ENCODE measurements around the gene SYNC.

Gene SYNC

DNA sequence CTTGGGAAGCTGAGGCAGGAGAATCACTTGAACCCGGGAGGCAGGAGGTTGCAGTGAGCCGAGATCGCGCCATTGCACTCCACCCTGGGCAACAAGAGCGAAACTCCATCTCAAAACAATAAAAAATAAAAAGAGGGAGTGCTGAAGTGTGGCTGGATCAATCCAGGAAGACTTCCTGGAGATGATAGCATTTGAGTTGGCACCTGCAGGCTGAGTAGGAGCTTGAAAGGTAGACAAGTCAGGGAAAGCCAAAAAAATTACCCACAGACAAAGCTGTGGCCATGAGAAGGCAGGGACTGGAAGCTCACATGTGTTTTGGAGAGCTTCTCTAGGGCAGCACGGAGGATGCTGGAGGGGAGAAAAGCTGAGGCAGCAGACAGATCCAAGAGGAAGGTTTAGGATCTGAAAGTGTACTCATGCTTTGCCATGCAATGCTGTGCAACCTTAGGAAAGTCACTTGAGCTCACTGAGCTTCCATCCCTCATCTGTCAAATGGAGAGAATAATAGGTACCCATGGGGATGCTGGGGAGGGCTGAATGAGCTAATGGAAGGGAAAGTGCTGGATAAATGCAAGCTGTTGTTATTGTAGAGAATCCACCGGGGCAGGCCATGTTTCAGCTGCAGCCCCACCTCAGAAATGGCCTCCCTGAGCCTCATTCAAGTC, 26.0 kb upstream of the SYNC start:
- in situ Hi-C loops (cut with HindIII; ENCODE audit: low pct_ligation_motif_present, low sequenced_read_pairs), result no loop called here
- no peak for TF ChIP-seq CTCF (IDR thresholded peaks at IDR 0.05; ENCODE audit: low read depth, low read length, missing control alignments)
- no peak overlapping the region for H3K27ac ChIP-seq
- H3K36me3 ChIP-seq (replicated peaks), result no peaks in the 10 kb centered on the region
- H3K27me3 ChIP-seq (replicated peaks), result no peaks in the 10 kb centered on the region
- no peak for DNase-seq
- no peak overlapping the region for H3K4me3 ChIP-seq (ENCODE audit: low read depth, low read length)

- Histone ChIP-seq H3K4me3 (ENCODE audit: low read depth, low read length) (no peak overlapping the region), H3K27me3 (replicated peaks) (no peaks in the 10 kb centered on the region), H3K36me3 (replicated peaks) (no peaks in the 10 kb centered on the region), H3K27ac (no peak overlapping the region)
- in situ Hi-C loops (cut with HindIII; ENCODE audit: low pct_ligation_motif_present, low sequenced_read_pairs), result no loop called here
- TF ChIP-seq CTCF (IDR thresholded peaks at IDR 0.05; ENCODE audit: low read depth, low read length, missing control alignments), result no peak
- no peak for DNase-seq
Observed at GRCh38 chr1:32727876-32728275, 25.3 kb upstream of the SYNC start.

DNA sequence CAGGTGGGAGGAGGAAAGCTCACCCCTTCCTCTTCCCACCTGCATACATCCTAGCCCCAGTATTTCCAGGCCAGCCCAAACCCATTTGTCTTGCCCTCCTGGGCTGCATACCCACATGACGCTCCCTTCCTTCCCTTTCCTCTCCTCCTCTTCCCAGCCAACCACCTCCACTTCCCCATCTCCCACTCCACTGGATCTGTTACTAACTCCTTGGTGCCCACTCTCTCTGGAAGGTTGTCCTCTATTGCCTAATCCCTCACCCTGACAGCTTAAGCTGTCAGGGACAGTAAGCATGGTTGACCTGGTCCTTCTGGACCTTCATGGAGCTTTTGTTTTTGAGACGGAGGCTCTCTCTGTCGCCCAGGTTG, 23.0 kb upstream of the SYNC start:
- Histone ChIP-seq H3K27me3 (replicated peaks) (no peaks in the 10 kb centered on the region), H3K27ac (no peak overlapping the region), H3K4me3 (ENCODE audit: low read depth, low read length) (no peak overlapping the region), H3K36me3 (replicated peaks) (no peaks in the 10 kb centered on the region)
- no peak for TF ChIP-seq CTCF (IDR thresholded peaks at IDR 0.05; ENCODE audit: low read depth, low read length, missing control alignments)
- in situ Hi-C loops (cut with HindIII; ENCODE audit: low pct_ligation_motif_present, low sequenced_read_pairs), result no loop called here
- no peak for DNase-seq

GRCh38 chr1:32724678-32725614, 22.4 kb upstream of the SYNC start:
- TF ChIP-seq CTCF (IDR thresholded peaks at IDR 0.05; ENCODE audit: low read depth, low read length, missing control alignments), result no peak
- Histone ChIP-seq H3K36me3 (replicated peaks) (no peaks in the 10 kb centered on the region), H3K27me3 (replicated peaks) (no peaks in the 10 kb centered on the region), H3K27ac (no peak overlapping the region), H3K4me3 (ENCODE audit: low read depth, low read length) (no peak overlapping the region)
- peak; percentile 86 for DNase-seq
- in situ Hi-C loops (cut with HindIII; ENCODE audit: low pct_ligation_motif_present, low sequenced_read_pairs), result no loop called here

DNA sequence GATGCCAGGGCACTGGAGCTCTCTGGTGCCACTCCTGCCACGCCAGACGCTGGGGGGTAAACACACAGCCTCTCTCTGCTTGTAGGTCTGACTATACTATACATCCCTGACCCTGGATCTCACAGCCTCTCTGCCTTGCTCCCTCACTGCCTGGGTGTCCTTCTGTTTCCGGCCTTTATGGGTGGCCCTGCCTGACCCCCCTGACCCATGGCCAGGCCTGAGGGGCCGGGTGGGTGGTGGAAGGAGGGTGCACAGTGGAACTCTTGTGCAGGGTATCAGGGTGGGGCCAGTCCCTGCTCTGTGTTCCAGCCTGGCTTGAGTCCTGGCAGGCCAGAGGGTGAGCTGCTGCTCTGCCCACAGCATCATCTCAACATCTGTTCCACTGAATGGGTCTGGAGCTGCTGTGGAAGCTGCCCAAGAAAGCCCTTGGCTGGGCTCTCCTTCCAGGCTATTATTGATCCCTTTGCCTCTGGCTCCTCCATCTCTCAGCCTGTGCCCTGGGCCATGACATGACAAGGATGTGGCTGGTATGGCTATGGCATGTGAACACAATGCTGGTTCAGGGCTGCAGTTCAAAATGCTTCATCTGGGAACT, 17.2 kb upstream of the SYNC start:
- DNase-seq, result no peak
- no peaks in the 10 kb centered on the region for H3K27me3 ChIP-seq (replicated peaks)
- no peak overlapping the region for H3K4me3 ChIP-seq (ENCODE audit: low read depth, low read length)
- no peak for TF ChIP-seq CTCF (IDR thresholded peaks at IDR 0.05; ENCODE audit: low read depth, low read length, missing control alignments)
- H3K36me3 ChIP-seq (replicated peaks), result no peaks in the 10 kb centered on the region
- in situ Hi-C loops (cut with HindIII; ENCODE audit: low pct_ligation_motif_present, low sequenced_read_pairs), result no loop called here
- H3K27ac ChIP-seq, result no peak overlapping the region

Measured in brain microvascular endothelial cell (primary cell).